HG03025 (cell line): ENCODE results near the gene MAP3K21.

ENCODE experiments used
- ATAC-seq: cut with Tn5 transposase; IDR thresholded peaks from one replicate; pipeline ENCODE4 v1.9.1; 2021; ENCODE audit warnings: mild to moderate bottlenecking, moderate library complexity; ENCODE audit not compliant: unreplicated experiment, low FRiP score

The MAP3K21 gene

DNA sequence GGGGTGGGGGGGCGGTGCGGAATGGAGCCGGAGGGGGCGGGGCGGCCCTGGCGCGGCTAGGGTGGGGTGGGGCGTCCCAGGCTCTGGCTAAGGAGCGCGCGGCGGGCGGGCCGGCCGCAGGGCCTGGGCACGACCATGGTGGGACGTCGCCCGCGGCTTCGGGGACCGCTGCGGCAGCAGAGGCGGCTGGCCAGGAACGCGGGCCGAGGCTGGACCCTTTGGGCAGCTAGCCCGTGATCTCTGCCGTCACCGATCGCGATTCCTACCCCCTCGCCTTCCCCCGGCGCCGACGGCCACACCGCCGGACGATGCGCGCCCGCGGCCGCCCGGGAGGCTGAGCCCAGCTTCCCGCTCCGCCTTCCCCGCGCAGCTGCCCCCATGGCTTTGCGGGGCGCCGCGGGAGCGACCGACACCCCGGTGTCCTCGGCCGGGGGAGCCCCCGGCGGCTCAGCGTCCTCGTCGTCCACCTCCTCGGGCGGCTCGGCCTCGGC is at the start of gene MAP3K21:
Gene MAP3K21, plus strand, starts transcription at position 74 of the 491 bp plus-strand sequence. Its CDS starts 305 bp downstream, at position 379.
- ATAC-seq, result peak; percentile 36

DNA sequence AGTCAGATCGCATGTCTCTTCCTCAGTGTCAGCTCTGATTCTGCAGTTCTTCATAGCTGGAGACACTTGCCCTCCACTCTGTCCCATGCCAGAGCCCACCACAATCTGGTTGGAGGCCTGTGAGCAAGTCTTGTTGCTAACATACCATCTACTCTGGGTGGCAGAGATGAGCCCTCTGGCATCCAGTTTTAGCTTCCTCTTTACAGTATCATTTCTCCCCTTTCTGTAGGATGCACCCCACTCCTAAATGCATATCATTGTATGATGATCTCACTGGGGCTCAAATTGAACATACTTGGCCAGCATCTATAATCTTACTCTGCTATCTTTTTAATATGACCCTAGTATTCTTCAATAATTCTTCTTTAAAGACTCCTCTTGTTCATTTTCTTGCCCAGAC is 48.9 kb upstream of the MAP3K21 start:
- no peak for ATAC-seq

DNA sequence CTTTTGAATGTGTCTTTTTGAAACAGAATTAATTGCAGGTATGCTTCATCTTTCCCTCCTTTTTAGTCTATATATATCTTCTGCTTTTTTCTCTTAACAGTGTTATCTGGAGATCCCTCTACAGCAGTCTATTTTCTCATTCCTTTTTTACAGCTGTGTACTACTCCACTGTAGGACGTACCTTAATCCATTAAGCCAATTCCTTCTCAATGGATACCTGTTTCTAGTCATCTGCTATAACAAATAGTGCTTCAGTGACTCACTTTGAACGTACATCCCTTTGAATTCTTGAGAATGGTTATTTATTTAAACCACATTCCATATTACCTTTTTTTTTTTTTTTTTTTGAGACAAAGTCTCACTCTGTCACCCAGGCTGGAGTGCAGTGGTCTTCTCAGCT is 47.6 kb upstream of the MAP3K21 start:
- ATAC-seq, result no peak

DNA sequence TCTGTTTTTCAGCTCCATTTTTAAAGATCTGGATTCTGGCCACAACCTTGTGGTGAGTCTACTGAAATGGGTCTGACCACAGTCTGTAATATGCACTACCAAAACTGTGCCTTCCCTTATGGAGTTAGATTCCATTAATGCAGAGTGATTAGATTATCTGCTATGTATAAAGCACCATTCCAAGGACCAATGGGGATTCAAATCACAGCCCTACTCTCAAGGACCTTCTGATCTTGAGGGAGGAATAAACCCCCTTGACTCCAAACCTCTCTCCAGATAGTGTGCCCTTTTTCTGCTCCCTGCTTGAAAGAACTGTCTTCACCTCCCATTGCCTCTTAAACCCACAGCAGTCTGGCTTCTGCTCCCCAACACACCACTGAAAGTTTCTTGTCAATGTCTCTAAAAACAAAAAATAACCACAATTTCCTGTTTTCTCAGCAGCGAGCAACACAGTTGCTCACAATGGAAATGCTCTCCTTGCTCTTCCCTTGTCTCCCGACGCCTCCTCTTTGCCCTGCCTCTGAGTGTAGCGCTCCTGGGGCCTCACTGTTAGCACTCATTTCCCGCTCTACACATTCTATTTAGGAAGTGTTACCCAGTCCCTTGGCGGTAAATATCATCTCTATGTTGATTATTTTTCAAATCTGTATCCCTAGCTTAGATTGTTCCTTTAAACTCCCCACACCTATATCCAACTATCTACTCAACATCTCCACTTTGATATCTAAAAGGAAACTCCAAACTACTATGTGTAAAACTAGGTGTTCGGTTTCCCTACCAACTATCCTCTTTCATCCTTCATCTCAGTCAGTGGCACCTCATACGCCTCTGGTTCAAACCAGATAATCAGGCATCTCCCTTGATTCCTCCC is 45.6 kb upstream of the MAP3K21 start:
- peak; percentile 93 for ATAC-seq

DNA sequence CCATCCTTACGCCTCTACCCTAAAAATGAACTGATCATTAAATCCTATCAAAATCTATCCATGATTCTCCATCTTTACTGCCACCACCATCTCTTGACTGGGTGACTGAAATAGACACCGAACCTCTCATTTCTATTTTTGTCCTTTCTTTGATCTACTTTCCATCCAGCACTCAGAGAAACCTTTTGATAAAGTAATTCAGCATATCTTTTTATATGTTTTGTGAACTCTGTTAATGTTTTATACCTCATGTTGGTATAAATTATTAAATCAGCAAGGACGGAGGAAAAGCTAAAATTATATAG is 45.0 kb upstream of the MAP3K21 start:
- no peak for ATAC-seq

DNA sequence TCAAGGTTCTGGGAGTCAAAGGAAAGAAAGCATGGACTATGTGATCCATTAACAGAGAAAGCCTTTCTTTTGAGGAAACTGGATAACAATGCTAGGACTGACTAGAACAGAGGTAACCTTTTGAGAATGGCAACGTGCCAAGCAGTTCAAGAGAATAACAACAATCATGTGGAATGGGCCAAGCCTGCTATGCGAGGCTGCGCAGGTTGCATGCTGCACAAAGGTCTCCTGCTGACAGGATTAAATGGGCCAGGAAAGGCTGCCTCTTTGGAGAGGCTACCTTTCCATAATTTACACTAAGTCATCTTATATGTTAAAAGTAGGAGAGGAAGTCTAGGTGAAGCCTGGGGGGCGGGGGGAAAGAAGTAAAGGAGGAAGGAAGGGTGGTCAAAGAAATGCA is 37.8 kb upstream of the MAP3K21 start:
- ATAC-seq, result no peak

DNA sequence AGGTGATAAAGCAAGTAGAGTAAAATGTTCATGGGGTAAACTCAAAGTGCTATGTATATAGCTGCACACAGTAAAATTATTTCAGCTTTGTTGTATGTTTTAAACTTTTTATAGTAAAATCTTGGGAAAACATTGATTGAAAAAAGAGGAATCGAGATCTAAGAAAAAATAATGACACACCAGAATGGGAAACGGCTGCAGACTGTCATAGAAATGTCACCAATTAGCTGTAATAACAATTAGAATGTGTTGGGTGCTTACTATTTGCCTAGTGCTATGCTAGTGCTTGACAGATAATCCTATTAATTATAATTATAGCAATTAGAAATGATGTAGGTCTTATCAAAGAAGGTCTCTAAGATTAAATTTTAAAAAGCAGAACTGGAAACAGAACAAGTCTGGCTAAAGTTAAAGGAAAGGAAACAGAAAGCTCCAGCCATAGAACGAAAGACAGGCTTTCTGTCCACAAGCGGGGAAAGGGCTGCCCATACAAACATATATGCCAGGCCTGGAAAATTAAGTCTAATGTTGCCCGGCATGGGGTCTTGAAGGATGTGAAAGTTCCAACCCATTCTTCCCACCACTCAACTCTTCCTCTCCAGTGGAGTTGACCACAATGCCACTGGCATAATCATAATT is 37.0 kb upstream of the MAP3K21 start:
- ATAC-seq, result no peak

DNA sequence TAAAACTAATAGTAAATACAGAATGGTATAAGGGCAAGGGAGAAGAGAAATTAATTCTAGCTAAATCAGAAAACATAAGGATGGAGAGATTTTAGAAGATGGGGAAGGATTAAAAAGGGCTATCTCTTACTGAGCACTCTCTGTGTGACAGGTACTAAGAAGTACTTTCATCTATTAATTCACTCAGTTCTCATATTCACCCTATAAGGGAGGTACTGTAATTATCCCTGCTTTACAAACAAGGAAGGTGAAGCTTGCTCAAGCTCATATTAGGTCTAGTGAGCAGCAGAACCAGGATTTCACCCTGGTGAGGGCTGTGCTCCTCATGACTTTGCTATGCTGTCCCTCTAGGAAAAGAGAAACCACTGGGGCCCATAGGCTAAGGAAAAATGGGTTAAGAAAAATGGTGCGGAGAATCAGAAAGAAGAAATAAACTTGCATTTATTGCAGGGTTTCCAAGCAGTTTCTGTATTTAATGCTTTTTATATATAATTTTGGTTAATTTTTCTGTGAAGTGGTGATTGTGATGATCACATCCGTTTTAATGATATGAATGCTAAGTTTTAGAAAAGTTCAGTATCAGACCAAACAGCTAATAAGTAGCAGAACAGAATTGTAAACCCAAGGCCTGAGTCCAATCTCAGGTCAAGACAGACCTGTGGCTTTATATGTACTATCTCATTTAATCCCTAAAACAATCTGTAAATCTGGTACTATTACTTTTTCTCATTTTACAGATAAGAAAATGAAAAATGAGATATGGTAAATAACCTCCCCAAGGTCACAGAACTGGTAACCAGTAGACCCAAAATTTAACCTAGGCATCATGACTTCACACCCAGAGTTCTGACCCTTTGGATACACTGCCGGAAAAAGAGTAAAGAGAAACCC is 33.7 kb upstream of the MAP3K21 start:
- ATAC-seq, result no peak

DNA sequence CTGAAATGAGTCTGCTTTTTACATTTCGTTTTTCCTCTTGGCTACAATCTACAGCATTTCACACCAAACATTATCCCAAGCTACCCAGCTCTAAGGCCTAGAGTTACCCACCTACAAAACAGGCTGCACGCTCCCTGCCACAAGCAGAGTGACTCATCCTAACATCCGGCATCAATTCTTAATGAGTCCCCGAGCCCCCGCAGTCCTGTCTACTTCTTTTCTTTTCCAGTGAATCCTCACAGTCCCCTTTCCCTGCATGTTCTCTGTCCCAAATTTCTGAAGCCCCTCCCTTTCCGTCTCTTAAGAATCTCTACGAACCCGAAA is 32.6 kb upstream of the MAP3K21 start:
- ATAC-seq, result peak; percentile 24

DNA sequence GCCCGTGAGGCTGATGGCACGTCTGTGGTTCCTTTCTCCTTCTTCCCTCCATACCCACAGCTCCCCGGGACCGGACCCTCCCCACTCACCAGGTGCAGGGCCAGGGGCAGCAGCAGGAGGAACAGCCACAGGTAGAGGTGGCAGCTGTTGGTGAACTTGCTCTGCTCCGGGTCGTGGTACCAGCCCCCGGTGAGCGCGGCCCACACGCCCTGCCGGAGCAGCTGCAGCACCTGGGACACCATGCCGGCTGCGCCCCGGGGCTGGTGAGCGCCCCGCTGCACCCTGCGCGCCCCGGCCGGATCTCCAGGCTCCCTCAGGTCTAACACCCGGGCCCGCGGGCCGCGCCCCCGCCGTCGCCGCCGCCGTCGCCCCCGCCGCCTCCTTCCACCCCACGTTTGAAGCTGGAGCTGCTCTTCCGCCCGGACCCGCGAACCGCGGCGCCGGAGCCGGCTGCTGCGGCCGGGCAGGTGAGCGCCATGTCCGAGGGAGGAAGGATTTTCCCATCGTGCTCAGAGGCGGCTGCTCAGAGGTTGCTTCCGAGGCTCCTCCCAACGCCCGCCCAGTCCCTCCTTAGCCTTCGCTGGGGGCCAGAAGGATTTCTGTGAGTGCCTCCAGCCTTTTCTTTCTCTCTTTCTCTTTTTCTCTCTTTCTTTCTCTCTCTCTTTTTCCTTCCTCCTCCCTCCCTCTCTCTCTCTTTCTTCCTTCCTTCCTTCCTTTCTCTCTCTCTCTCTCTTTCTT is 32.1 kb upstream of the MAP3K21 start, which contains the start of gene PCNX2:
Gene PCNX2, minus strand, starts transcription at position 489 of the 738 bp plus-strand sequence. Its CDS starts 247 bp downstream, at position 242.
- peak; percentile 84 for ATAC-seq

DNA sequence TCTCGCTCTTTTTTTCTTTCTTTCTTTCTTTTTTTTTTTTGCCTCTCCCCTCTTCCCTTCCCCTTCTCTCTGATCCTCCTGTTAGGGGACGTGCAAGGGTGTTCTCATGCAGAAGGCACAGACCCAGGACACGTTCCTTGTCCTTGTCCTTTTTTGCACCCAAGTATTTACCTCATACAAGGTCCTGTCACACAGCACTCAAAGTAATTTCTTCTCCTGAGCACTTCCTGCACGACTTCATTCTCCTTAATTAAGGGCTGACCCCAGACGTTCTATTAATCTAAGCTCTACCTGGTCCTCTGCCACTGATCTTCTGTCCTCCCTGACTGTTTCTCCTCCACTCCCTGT is 31.6 kb upstream of the MAP3K21 start:
- no peak for ATAC-seq

DNA sequence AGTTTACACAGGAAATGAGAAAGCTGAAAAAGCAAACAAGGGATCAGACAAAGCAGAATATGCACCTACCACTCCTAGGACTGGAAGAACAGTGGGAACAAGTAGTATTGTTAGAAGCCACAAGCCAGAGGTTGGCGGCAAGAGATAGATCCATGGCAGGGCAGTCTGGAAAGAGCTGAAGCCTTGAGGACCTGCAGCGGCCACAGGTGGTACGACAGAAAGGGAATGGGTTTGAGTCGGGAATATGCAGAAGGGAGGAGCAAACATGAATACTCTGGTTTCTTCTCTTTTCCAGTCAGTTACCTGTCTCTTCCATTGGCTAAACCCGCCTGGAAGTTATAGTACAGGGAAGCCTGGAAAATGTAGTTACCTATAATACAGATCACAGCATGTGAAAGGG is 28.1 kb upstream of the MAP3K21 start:
- no peak for ATAC-seq

DNA sequence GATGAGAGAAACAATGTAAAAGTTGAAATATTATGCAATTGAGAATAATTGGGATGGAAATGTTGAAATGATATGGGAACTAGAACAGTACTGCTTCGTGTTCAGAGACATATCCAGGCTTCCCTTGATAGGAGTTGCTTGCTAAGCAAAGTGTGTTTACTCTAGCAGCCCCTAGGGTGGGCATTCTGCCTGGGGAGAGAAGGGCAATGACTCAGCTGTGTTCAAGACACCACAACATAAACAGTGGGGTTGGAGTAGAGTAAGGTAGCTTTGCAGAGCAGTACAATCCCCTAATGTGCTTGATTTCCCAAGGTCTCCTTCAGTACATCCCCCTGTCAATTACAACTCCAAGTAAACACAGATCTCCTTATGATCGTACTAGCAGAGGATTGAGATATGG is 27.2 kb upstream of the MAP3K21 start:
- no peak for ATAC-seq

DNA sequence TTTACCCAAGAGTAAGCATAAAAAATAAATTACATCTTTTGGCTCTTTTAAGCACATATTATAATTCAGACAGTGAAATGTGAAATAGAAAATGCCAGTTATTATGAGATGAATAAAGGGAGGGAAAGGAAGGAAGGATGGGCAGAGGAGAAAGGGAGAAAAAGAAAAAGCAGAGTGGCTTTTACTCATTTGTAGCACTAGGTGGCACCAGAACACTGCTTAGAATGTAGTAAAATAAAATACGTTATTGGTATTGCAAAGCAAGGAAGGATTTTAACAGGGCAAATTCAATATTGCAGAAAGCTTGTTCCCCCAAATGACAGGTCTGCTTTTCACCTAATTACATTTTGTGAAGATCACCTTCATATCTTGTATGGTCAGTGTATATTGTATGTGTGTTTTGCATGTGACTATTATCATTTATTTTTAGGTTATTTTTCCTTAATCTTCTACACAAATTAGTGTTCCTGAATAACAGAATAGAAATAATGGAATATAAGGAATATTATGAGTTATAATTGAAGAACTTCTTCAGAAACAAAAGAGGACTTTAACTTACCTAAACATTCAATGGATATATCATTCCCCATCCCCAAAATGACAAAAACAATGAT is 22.9 kb upstream of the MAP3K21 start:
- no peak for ATAC-seq

DNA sequence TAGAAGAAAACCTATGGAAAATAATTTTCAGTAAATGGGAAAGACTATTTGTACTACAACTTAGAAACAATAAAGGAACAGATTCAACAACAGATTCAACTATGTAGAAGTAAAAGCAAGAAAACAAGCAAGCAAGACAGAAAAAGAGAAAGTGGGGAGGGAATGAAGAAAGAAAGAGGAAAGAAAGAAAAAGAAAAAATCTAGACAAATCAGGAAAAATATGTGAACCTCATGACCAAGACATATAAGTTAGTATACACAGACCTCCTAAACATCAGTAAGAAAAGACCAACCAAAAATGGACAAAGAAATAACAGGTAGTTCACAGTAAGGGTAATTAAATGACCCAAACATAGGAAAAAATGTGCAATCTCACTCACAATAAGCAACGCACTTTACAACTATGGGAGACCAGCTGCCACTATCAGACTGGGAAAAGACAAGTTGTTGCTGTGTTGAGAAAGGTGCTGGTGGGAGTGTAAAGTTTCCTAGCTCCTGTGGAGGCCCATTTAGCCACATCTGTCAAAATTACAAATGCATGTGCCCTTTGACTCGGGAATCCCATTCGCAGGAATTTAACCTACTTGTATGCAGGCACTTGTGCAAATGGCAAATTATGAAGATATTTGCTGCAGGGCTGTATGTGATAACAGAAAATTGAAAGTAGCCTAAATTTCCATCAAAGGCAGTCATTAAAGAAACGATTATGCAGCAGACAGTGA is 13.9 kb upstream of the MAP3K21 start:
- no peak for ATAC-seq

DNA sequence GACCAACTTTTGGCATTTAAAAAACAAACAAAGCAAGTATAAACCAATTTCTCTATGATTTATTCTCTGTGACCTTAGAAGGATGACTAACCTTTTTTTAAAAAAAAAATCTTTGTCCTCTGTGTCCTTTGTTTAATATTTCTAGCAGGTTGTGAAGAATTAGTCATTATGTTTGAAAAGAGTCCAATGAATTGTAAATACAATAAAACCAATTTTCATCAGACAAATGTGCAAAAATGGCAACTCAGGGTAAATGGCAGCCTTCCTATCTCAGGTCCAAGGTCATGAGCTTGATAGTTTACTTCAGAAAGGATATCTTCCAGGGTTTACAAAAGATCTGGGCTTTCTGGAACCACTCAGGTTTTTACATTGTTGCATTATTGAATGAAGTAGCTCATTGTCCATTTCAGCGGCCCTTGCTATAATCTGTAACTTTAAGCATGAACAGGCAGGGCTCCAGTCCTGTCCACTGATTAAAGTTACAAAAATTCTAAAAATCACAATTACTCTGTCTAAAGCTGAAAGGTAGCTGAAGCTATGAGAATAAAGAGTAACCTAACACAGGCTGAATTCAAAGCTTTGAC is 11.7 kb upstream of the MAP3K21 start:
- ATAC-seq, result no peak

DNA sequence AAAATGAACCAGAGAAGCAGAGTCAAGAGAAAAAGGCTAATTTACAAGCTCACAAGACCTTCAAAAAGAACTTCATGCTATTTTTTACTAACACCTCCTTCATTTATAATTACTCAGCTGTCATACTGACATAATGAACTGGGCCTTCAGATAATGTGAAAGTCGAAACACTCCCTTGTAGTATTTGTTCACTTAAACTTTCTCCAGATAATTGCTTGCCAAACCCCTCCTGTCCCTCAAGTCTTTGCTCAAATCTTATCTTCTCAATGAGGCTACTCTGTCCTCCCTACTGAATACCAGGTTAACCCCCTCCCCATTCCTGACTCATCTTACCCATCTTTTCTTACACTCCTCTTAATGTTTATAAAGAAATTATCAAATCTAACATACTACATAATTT is 11.1 kb upstream of the MAP3K21 start:
- no peak for ATAC-seq

DNA sequence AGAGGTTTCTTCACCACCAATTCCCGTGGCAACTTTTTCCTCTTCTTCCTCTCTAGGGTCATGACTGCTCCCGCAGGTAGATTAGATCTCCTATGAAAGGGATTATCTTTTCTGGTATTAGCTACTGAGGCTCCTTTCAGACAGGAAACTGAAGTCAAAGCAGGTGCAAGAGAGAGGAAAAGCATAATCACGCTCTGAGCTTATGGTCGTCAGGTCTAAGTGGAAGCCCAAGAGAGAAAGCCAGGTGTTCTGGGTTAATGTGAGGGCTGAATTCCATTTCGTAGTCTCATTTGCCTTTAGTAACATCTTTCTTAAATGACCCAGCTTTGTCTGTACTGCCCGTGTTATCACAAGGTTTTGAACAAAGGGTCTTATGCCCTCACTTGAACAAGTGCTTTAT is 8.3 kb upstream of the MAP3K21 start:
- ATAC-seq, result no peak

DNA sequence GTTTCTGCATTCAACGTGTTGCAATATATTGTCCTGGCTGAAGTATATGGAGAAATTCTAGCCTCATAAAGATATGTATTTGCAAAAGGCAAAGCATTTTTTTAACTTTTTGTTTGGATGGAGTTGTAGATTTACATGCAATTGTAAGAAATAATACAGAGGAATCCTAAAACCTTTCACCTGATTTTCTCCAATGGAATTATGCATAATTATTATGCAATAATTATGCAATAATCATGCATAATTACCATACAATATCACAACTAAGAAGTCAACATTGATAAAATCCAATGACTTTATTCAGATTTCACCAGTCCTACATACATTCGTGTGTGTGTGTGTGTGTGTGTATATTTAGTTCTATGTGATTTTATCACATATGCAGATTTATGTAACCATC is 7.5 kb upstream of the MAP3K21 start:
- no peak for ATAC-seq
